GM21423 (cell line): ENCODE measurements around the gene PMP22.

ENCODE experiments used
- ATAC-seq: cut with Tn5 transposase; IDR thresholded peaks from one replicate; pipeline ENCODE4 v1.9.1; 2021; ENCODE audit warnings: mild to moderate bottlenecking, moderate library complexity; ENCODE audit not compliant: unreplicated experiment

Gene PMP22

GRCh38 chr17:15265131-15265530 lies at the start of gene PMP22:
PMP22 (minus strand) TSS chr17:15265326; CDS start chr17:15260727, 4,599 bp downstream.
- no peak for ATAC-seq

DNA sequence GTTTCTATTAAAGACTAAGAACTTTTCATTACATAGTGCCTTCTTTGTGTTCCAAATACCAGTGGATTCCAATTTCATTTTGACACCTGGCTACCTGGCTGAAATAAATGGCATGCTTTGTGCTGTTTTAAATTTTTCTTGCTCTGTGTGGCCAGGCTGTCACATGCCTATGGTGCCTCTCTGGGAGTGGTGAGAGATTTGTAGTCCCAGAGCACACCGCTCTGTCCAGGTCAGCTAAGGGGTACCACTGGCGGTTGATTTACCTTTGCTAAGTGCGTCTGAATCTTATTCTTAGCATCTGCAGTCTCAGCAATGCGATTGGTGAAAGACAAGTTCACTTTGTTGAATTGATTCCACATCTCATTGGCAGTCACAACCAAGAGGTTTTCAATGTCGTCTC lies 46.9 kb upstream of the PMP22 start:
- no peak for ATAC-seq

DNA sequence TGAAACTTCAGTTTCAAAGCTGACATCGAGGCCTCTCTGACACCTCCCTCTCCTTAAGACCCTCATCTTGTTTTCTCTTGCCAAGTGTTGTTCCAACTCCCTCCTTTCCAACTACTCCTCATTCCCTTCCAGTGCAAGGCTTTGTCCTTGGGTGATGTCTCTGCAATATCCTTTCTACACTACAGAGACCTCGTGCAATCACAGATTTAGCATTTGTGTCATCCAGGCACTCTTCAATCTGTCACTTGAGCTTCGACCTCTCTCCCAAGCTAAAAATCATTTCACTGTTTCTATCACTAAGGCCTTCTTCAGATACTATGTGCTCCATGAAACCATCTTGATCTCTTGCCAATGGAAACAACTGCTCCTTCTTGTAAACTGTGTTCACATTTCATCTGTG lies 44.7 kb upstream of the PMP22 start:
- no peak for ATAC-seq

DNA sequence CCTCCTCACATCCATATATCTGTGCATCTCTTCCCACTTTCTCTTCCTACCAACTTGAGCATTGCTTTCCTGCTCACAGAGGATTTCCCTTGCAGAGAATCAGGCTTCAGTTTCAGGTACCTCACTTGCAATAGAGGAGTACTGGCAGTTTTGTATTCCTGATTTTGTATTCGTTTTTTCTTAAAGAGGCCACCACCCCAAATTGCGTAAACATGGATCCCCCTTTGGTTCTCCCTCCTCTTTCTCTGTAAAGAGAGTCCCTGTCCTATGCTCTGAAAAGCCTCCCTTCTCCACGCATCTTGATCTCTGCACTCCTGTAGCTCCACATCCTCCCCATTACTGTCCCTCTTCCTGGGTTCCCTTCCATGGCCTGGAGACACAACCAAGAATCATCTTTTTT lies 44.1 kb upstream of the PMP22 start:
- no peak for ATAC-seq

GRCh38 chr17:15308758-15309157 lies 43.6 kb upstream of the PMP22 start:
- no peak for ATAC-seq

GRCh38 chr17:15307710-15308111 lies 42.6 kb upstream of the PMP22 start:
- no peak for ATAC-seq

- ATAC-seq: no peak
Measured at GRCh38 chr17:15303851-15304250, 38.7 kb upstream of the PMP22 start.

GRCh38 chr17:15303268-15303667 lies 38.1 kb upstream of the PMP22 start:
- ATAC-seq: no peak

- ATAC-seq: no peak
Measured at GRCh38 chr17:15301845-15302244, 36.7 kb upstream of the PMP22 start.

- ATAC-seq: no peak
Measured at GRCh38 chr17:15298176-15298575, 33.0 kb upstream of the PMP22 start.

GRCh38 chr17:15293558-15293957 lies 28.4 kb upstream of the PMP22 start:
- ATAC-seq: no peak

DNA sequence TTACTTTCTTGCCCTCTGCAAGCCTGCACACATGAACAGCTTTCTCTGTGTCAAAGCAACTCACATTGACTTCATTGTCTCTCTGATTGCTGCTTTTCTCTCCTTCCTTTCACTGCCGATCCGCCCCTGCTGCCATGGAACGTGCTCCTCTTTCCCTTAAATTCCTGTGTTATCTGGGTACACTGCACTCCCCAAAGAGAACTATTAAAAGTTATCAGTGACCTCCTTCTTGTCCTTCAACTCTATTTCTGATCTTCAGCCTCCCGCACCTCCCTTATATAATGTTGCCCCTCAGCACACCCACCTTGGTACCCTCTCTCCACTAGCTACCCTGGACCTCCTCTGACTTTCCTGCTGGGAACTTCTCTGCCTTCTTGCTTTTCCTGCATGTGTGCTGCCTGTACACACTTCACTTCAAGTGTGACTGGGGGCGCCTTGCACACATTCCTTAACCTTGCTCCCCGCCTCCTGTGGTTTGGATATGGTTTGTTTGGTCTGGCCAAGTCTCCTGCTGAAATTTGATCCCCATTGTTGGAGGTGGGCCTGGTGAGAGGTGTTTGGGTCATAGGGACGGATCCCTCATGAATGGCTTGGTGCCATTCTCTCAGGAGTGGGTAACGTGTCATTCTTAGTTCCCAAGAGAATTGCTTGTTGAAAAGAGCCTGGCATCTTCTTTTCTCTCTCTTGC lies 26.7 kb upstream of the PMP22 start:
- no peak for ATAC-seq

DNA sequence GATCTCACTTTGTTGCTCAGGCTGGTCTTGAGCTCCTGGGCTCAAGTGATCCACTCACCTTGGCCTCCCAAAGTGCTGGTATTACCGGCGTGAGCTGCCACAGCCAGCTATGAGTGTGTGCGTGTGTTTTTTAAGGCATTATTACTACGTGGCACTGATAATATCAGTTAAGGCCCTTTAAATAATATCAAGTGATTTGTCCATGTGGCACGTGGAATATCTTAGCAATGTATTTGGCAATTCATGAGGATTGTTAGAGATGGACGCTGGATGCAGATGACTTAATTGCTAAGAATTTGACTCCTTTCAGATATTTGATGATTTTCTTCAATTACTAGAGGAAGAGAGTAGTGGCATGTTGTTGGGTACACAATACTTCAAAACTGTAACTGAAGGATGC lies 25.5 kb upstream of the PMP22 start:
- ATAC-seq: no peak

DNA sequence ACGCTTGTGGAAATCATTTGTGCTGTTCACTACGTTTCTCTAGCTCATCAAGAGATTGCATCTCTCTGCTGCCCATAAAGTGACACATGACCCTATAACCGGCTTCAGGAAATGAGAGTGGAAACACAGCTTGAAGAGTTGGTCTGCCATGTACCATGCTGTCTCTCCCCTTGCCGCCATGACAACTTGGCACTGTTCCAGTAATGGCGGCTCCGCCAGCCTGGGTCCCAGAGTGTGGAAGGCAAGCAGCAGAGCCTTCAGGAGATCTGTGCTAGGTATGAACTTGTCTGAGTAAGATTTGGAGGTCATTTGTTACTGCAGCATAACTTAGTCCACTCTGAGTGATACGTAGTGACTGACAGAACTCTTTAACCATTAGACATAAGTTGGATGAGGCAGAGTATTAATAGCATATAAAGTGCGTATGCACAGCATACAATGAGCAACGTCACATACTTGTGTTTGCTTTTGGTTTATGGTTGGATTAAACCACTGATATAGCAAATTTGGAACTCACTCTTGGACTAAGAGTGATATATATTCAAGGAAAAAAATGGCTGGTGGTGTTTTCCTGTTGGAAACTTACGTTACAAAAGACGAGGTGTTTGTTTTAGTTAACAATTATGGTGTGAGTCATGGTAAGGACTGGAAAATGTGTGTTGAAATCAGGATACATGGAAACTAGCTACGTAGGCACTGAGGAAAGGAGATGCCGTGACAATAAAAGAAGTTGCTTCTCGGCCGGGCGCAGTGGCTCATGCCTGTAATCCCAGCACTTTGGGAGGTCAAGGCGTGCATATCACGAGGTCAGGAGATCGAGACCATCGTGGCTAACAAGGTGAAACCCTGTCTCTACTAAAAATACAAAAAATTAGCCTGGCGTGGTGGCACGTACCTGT lies 24.4 kb upstream of the PMP22 start:
- ATAC-seq: no peak

GRCh38 chr17:15288859-15289258 lies 23.7 kb upstream of the PMP22 start:
- no peak for ATAC-seq

DNA sequence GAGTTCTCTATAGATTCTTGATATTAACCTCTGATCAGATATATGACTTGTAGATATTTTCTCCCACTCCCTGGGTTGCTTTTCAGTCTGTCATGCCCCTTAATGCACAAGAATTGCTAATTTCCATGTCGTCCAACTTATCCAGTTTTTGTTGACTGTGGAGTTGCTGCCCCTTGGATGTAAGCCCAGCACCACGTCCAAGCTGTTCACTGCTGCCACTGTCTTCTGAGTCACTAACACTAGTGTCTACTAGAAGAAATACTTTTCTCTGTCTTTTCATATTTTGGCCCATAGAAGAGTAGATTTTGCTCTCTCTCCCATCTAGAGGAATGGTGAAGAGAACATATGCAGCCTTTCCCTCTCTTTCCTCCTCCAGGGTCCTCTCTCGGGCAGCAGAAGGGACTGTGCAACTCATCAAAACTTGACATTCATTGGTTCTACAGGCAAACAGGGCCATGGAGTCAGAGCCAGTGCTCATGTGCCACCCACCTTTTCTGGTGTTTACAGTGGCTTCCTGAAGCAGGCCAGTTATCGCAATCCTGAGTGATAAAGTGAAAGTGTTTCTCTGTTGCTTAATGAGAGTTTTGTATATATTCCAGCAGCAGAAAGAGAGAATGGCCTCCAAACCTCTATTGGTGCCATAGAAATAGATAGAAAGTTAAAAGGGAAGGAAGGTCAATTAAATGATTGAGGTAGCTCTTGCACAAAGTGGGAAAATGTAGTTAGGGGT lies 22.6 kb upstream of the PMP22 start:
- no peak for ATAC-seq

DNA sequence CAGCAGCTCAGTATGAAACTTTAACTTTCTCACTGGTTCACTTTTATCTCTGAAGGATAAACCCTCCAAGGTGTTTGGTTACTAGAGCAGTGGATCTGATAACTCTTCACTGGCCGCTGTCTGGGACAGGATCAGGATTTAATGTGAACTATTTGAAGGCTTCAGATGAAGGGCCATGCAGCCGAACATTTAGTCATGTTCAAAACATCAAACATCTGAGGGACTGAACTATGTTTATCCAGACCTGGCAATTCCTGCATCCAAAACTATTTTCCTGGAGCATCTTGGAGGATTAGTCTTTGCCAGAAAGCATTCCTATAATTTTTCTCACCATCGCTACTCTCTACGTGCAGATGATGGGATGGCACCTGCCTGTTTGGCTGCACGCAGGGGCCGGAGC lies 20.3 kb upstream of the PMP22 start:
- no peak for ATAC-seq

DNA sequence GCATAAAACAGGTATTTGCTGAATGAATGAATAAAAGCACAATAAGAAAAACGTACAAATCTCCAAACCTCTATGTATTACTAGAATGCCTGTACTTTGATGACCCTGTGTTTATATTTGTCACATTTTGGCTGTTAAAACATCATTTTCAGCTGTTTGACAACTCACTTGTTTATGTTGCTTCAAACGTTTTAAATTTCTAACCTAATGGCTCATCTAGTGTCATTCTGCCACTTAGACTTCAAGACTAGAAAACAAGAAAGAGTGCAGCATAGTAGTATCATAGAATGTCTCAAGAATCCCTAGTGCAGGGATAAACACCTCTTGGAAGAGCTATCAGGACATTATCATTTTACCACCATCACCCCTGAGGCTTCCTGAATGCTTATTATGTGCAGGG lies 19.4 kb upstream of the PMP22 start:
- ATAC-seq: no peak

- no peak for ATAC-seq
Measured at GRCh38 chr17:15284107-15284506, 19.0 kb upstream of the PMP22 start.

DNA sequence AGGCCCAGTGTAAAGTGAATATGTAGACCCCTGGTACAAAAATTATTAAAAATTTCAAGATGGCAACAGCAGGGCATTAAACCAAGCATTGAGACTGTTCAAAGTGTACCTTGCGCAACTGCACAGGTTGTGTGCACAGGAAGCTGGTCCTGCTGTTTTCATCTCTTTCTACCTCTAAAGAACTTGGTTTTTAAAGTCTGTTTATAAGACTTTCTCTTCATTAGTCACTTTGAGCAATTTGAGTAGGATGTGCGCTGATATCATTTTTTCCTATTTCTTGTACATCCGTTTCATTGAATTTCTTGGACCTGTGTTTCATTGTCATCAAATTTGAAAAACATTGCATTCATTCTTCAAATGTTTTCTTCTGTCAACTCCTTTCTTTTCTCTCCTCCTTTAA lies 16.8 kb upstream of the PMP22 start:
- ATAC-seq: no peak

GRCh38 chr17:15278924-15279477 lies 13.9 kb upstream of the PMP22 start:
- ATAC-seq: no peak
